Fibroblast of skin of left quadriceps (primary cell): Measurements from ENCODE around the gene FAM98B.
A peak's percentile ranks its signal among the peaks of the same experiment; 100 is the strongest.
"Not testable (repeated sequence)": the region's sequence is repeated elsewhere in the genome, so short reads cannot be mapped to it uniquely, and the experiment has no call there.

Experiments
- DNase-seq, 2 experiments: peaks; one replicate each; pipeline ENCODE4 v3.0.0-alpha.2; 2013; ENCODE audit warnings: low read depth in 2 of 2

FAM98B gene

GRCh38 chr15:38453971-38454695 lies at the start of gene FAM98B:
FAM98B (plus strand) TSS chr15:38454127; CDS start chr15:38454162, 35 bp downstream.
- DNase-seq, result peak; percentile 79 to 81

GRCh38 chr15:38406436-38406835 lies 47.5 kb upstream of the FAM98B start:
- no peak for DNase-seq

- DNase-seq, result no peak
Measured at GRCh38 chr15:38408576-38408975, 45.4 kb upstream of the FAM98B start.

GRCh38 chr15:38411902-38412301 lies 42.0 kb upstream of the FAM98B start:
- no peak for DNase-seq

GRCh38 chr15:38412466-38412865 lies 41.5 kb upstream of the FAM98B start:
- DNase-seq, result no peak

- DNase-seq, result peak; percentile 53 to 55
Measured at GRCh38 chr15:38414357-38414756, 39.6 kb upstream of the FAM98B start.

- DNase-seq, result no peak
Measured at GRCh38 chr15:38421069-38421690, 32.7 kb upstream of the FAM98B start.

GRCh38 chr15:38424101-38424552 lies 29.8 kb upstream of the FAM98B start:
- no peak for DNase-seq

- no peak for DNase-seq
Measured at GRCh38 chr15:38425269-38425668, 28.7 kb upstream of the FAM98B start.

- no peak for DNase-seq
Measured at GRCh38 chr15:38427380-38427779, 26.5 kb upstream of the FAM98B start.

GRCh38 chr15:38430106-38430760 lies 23.7 kb upstream of the FAM98B start:
- DNase-seq, result no peak

GRCh38 chr15:38436993-38437392 lies 16.9 kb upstream of the FAM98B start:
- no peak for DNase-seq

- DNase-seq, result not testable (repeated sequence)
Measured at GRCh38 chr15:38437603-38438002, 16.3 kb upstream of the FAM98B start.

- DNase-seq, result no peak
Measured at GRCh38 chr15:38438031-38438986, 15.6 kb upstream of the FAM98B start.

GRCh38 chr15:38440353-38441129 lies 13.4 kb upstream of the FAM98B start:
- DNase-seq, result peak; percentile 16 to 20

GRCh38 chr15:38441130-38441519 lies 12.8 kb upstream of the FAM98B start:
- DNase-seq, result no peak

- no peak for DNase-seq
Measured at GRCh38 chr15:38454696-38455090, 766 bp downstream of the FAM98B start.

GRCh38 chr15:38455092-38455491 lies 1.2 kb downstream of the FAM98B start:
- no peak for DNase-seq

GRCh38 chr15:38458646-38459045 lies 4.7 kb downstream of the FAM98B start:
- no peak for DNase-seq

GRCh38 chr15:38459480-38459879 lies 5.6 kb downstream of the FAM98B start:
- DNase-seq, result no peak

GRCh38 chr15:38460543-38460942 lies 6.6 kb downstream of the FAM98B start:
- no peak for DNase-seq
